HEK293 (cell line): Measurements from ENCODE around the gene PRPH.

ENCODE experiments used
- GFI1B ChIP-seq: fragments of 450-650 bp; formaldehyde crosslinking; IDR thresholded peaks from 2 replicates; pipeline ENCODE4 v1.5.1; 2016; ENCODE audit warnings: missing biosample characterization, missing genetic modification characterization
- GLIS2 ChIP-seq: fragments of 450-650 bp; formaldehyde crosslinking; IDR thresholded peaks from 2 replicates; pipeline ENCODE4 v1.5.1; 2016; ENCODE audit warnings: missing biosample characterization, missing genetic modification characterization
- HOXA7 ChIP-seq: sonication (generic); formaldehyde crosslinking; IDR thresholded peaks from 2 replicates; pipeline ENCODE4 v1.8.1; 2022; ENCODE audit warnings: missing genetic modification reagents, borderline replicate concordance
- HOXD13 ChIP-seq: sonication (generic); formaldehyde crosslinking; IDR thresholded peaks from 2 replicates; pipeline ENCODE4 v1.8.0; 2022; ENCODE audit warnings: missing genetic modification reagents, borderline replicate concordance
- IKZF3 ChIP-seq: fragments of 450-650 bp; IDR thresholded peaks from 2 replicates; pipeline ENCODE4 v1.5.0; 2018; ENCODE audit warnings: missing biosample characterization, mild to moderate bottlenecking, missing genetic modification characterization, moderate library complexity
- KLF1 ChIP-seq: fragments of 450-650 bp; formaldehyde crosslinking; IDR thresholded peaks from 2 replicates; pipeline ENCODE4 v1.5.1; 2016; ENCODE audit warnings: missing biosample characterization, missing genetic modification characterization
- KLF10 ChIP-seq: fragments of 450-650 bp; IDR thresholded peaks from 2 replicates; pipeline ENCODE4 v1.5.1; 2018; ENCODE audit warnings: missing biosample characterization, mild to moderate bottlenecking, missing genetic modification characterization
- MYNN ChIP-seq: fragments of 450-650 bp; formaldehyde crosslinking; IDR thresholded peaks from 2 replicates; pipeline ENCODE4 v1.5.1; 2016; ENCODE audit warnings: missing biosample characterization, missing genetic modification characterization, borderline replicate concordance
- MZF1 ChIP-seq: fragments of 450-650 bp; formaldehyde crosslinking; IDR thresholded peaks from 2 replicates; pipeline ENCODE4 v1.5.1; 2017; ENCODE audit warnings: missing biosample characterization, missing genetic modification characterization, borderline replicate concordance
- PBX3 ChIP-seq: sonication (generic); formaldehyde crosslinking; IDR thresholded peaks from 2 replicates; pipeline ENCODE4 v1.8.1; 2022; ENCODE audit warnings: mild to moderate bottlenecking, moderate library complexity, missing genetic modification reagents
- PRDM6 ChIP-seq: fragments of 450-650 bp; formaldehyde crosslinking; IDR thresholded peaks from 2 replicates; pipeline ENCODE4 v1.5.1; 2017; ENCODE audit warnings: missing biosample characterization, missing genetic modification characterization
- SCRT1 ChIP-seq: fragments of 450-650 bp; formaldehyde crosslinking; IDR thresholded peaks from 2 replicates; pipeline ENCODE4 v1.5.1; 2016; ENCODE audit warnings: missing biosample characterization, missing genetic modification characterization, borderline replicate concordance
- ZBTB8A ChIP-seq: fragments of 450-650 bp; formaldehyde crosslinking; IDR thresholded peaks from 2 replicates; pipeline ENCODE4 v1.5.1; 2016; ENCODE audit warnings: missing biosample characterization, missing genetic modification characterization
- ZFP3 ChIP-seq: fragments of 450-650 bp; formaldehyde crosslinking; IDR thresholded peaks from 2 replicates; pipeline ENCODE4 v1.5.1; 2016; ENCODE audit warnings: low read depth, missing biosample characterization, missing genetic modification characterization
- ZFP37 ChIP-seq: fragments of 450-650 bp; formaldehyde crosslinking; IDR thresholded peaks from 2 replicates; pipeline ENCODE4 v1.5.1; 2016; ENCODE audit warnings: missing biosample characterization, missing genetic modification characterization
- ZNF16 ChIP-seq: fragments of 450-650 bp; formaldehyde crosslinking; IDR thresholded peaks from 2 replicates; pipeline ENCODE4 v1.5.1; 2016; ENCODE audit warnings: low read depth, missing biosample characterization, missing genetic modification characterization
- ZNF174 ChIP-seq: fragments of 450-650 bp; formaldehyde crosslinking; IDR thresholded peaks from 2 replicates; pipeline ENCODE4 v1.5.0; 2017; ENCODE audit warnings: missing biosample characterization, mild to moderate bottlenecking, missing genetic modification characterization
- ZNF302 ChIP-seq: fragments of 450-650 bp; formaldehyde crosslinking; IDR thresholded peaks from 2 replicates; pipeline ENCODE4 v1.5.1; 2016; ENCODE audit warnings: missing biosample characterization, missing genetic modification characterization, low read depth
- ZNF394 ChIP-seq: fragments of 450-650 bp; formaldehyde crosslinking; IDR thresholded peaks from 2 replicates; pipeline ENCODE4 v1.5.1; 2016; ENCODE audit warnings: missing biosample characterization, missing genetic modification characterization, mild to moderate bottlenecking, moderate library complexity, borderline replicate concordance
- ZNF404 ChIP-seq: fragments of 450-650 bp; formaldehyde crosslinking; IDR thresholded peaks from 2 replicates; pipeline ENCODE4 v1.5.1; 2017; ENCODE audit warnings: missing biosample characterization, missing genetic modification characterization
- ZNF423 ChIP-seq: fragments of 450-650 bp; formaldehyde crosslinking; IDR thresholded peaks from 2 replicates; pipeline ENCODE4 v1.5.1; 2016; ENCODE audit warnings: missing biosample characterization, missing genetic modification characterization
- ZNF518A ChIP-seq: fragments of 450-650 bp; formaldehyde crosslinking; conservative IDR thresholded peaks from 2 replicates; pipeline ENCODE4 v1.5.1; 2016; ENCODE audit warnings: low read depth, missing biosample characterization, missing genetic modification characterization
- ZNF571 ChIP-seq: fragments of 450-650 bp; formaldehyde crosslinking; IDR thresholded peaks from 2 replicates; pipeline ENCODE4 v1.5.0; 2017; ENCODE audit warnings: missing biosample characterization, missing genetic modification characterization
- ZNF585B ChIP-seq: fragments of 450-650 bp; formaldehyde crosslinking; IDR thresholded peaks from 2 replicates; pipeline ENCODE4 v1.5.1; 2016; ENCODE audit warnings: missing biosample characterization, missing genetic modification characterization
- ZNF670 ChIP-seq: fragments of 450-650 bp; formaldehyde crosslinking; IDR thresholded peaks from 2 replicates; pipeline ENCODE4 v1.5.1; 2016; ENCODE audit warnings: missing biosample characterization, missing genetic modification characterization, low read depth
- ZNF707 ChIP-seq: fragments of 450-650 bp; formaldehyde crosslinking; IDR thresholded peaks from 2 replicates; pipeline ENCODE4 v1.5.1; 2016; ENCODE audit warnings: missing biosample characterization, missing genetic modification characterization
- ZNF76 ChIP-seq: fragments of 450-650 bp; formaldehyde crosslinking; IDR thresholded peaks from 2 replicates; pipeline ENCODE4; 2016; ENCODE audit warnings: low read depth, missing biosample characterization, missing genetic modification characterization, borderline replicate concordance
- ZSCAN16 ChIP-seq: fragments of 450-650 bp; formaldehyde crosslinking; IDR thresholded peaks from 2 replicates; pipeline ENCODE4 v1.5.1; 2016; ENCODE audit warnings: missing biosample characterization, missing genetic modification characterization
- ZSCAN30 ChIP-seq: fragments of 450-650 bp; IDR thresholded peaks from 2 replicates; pipeline ENCODE4 v1.5.1; 2018; ENCODE audit warnings: missing biosample characterization, mild to moderate bottlenecking, missing genetic modification characterization, moderate library complexity
- TF ChIP-seq, protein P1 (sequence below): fragments of 450-650 bp; formaldehyde crosslinking; IDR thresholded peaks from 2 replicates; pipeline ENCODE4 v1.5.1; 2016; ENCODE audit warnings: missing biosample characterization, missing genetic modification characterization
- TF ChIP-seq, protein P2 (sequence below): fragments of 450-650 bp; formaldehyde crosslinking; IDR thresholded peaks from 2 replicates; pipeline ENCODE4 v1.5.1; 2016; ENCODE audit warnings: missing biosample characterization, missing genetic modification characterization, low read depth

The PRPH gene

DNA sequence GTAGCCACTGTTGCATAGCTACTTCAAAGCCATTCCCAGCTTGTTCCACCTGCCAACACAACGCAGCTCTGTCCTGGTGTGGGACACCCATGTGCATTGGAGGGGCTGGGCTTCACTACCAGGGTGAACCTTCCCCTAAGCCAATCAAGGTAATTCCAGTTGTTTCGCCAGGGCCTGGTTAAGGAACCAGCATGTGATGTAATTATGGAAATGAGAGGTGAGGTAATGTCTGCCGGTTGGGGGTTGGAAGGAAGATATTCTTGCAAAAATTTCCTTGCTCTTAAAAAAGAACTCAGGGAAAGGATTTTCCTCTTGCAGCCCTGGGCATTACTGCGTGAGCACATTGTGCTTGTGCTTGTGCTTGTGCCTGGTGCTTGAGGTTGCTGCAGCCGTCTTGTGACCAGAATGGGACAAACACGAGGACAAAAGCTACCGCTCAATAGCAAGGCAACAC lies 15.2 kb upstream of the PRPH start (continued):
- no peak for TF ChIP-seq GFI1B
- TF ChIP-seq ZFP3 (tag by site-specific recombination) = no peak
- TF ChIP-seq MZF1 (tag by site-specific recombination) = 0 out of 2 replicates have a peak, but pooled peaks have one; percentile 15
- no peak for TF ChIP-seq ZNF302 (tag by site-specific recombination)
- peak; percentile 20; the same call in 1 of the 2 replicates for TF ChIP-seq ZNF518A (tag by site-specific recombination)
- no peak for TF ChIP-seq HOXD13 (CRISPR knock-in tag)
- TF ChIP-seq ZNF670 (tag by site-specific recombination) = no peak
- TF ChIP-seq, protein P1, sequence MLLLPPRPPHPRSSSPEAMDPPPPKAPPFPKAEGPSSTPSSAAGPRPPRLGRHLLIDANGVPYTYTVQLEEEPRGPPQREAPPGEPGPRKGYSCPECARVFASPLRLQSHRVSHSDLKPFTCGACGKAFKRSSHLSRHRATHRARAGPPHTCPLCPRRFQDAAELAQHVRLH (tag by site-specific recombination) = peak; percentile 84
- TF ChIP-seq ZNF423 (tag by site-specific recombination) = no peak
- TF ChIP-seq SCRT1 = no peak
- peak; percentile 71; the same call in 1 of the 2 replicates for TF ChIP-seq IKZF3 (tag by site-specific recombination)
- no peak; the same call in 1 of the 2 replicates for TF ChIP-seq KLF10 (tag by site-specific recombination)
- TF ChIP-seq ZBTB8A (tag by site-specific recombination) = peak; percentile 19; the same call in 1 of the 2 replicates
- TF ChIP-seq PRDM6 (tag by site-specific recombination) = peak; percentile 87
- TF ChIP-seq ZNF394 (tag by site-specific recombination) = peak; percentile 11; the same call in 1 of the 2 replicates
- TF ChIP-seq ZNF76 = no peak
- TF ChIP-seq PBX3 = no peak
- no peak for TF ChIP-seq ZSCAN16 (tag by site-specific recombination)
- TF ChIP-seq KLF1 (tag by site-specific recombination) = no peak
- no peak for TF ChIP-seq ZNF707 (tag by site-specific recombination)
- no peak for TF ChIP-seq ZNF585B (tag by site-specific recombination)
- no peak for TF ChIP-seq MYNN (tag by site-specific recombination)
- TF ChIP-seq ZNF16 = no peak
- TF ChIP-seq GLIS2 (tag by site-specific recombination) = no peak
- no peak for TF ChIP-seq ZNF404 (tag by site-specific recombination)
- TF ChIP-seq ZNF571 (tag by site-specific recombination) = no peak
- TF ChIP-seq ZFP37 = no peak
- TF ChIP-seq ZSCAN30 (tag by site-specific recombination) = no peak
- TF ChIP-seq HOXA7 = no peak
- TF ChIP-seq, protein P2, sequence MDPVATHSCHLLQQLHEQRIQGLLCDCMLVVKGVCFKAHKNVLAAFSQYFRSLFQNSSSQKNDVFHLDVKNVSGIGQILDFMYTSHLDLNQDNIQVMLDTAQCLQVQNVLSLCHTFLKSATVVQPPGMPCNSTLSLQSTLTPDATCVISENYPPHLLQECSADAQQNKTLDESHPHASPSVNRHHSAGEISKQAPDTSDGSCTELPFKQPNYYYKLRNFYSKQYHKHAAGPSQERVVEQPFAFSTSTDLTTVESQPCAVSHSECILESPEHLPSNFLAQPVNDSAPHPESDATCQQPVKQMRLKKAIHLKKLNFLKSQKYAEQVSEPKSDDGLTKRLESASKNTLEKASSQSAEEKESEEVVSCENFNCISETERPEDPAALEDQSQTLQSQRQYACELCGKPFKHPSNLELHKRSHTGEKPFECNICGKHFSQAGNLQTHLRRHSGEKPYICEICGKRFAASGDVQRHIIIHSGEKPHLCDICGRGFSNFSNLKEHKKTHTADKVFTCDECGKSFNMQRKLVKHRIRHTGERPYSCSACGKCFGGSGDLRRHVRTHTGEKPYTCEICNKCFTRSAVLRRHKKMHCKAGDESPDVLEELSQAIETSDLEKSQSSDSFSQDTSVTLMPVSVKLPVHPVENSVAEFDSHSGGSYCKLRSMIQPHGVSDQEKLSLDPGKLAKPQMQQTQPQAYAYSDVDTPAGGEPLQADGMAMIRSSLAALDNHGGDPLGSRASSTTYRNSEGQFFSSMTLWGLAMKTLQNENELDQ = no peak
- TF ChIP-seq ZNF174 (tag by site-specific recombination) = no peak
